K562 (cell line): ENCODE measurements around the gene TRPM8. TPM values are rescaled to one million over a fixed set of nuclear protein-coding genes. Genes with fewer than 3 reads are reported as not detected.

Source experiments
- ATAC-seq: fragments of 200-7000 bp; cut with Tn5 transposase; 3 replicates; pipeline ENCODE4 v1.9.1; 2020; ENCODE audit warnings: moderate library complexity
- BruUV-seq: library from RNA; stranded (reverse); fragments of 400-500 nt; replicated peaks from 2 replicates; lab custom pipeline; 2021; lab: Mats Ljungman, UMichigan
- CTCF ChIA-PET: fragments of 300-600 bp; formaldehyde crosslinking; extraction: SDS; loops from one replicate; lab custom pipeline; 2021; ENCODE audit warnings: low intra/inter-chr PET ratio; lab: Yijun Ruan, JAX
- POLR2A ChIA-PET: fragments of 300-600, 350-650 bp; sonication (Branson Sonifier 250); formaldehyde crosslinking; extraction: SDS; loops from one replicate; lab custom pipeline; 2021; ENCODE audit warnings: antibody characterized with exemption, inconsistent platforms; lab: Yijun Ruan, JAX
- DNase-seq, 4 experiments: peaks; one replicate each; pipeline versions ENCODE4 v3.0.0 to v3.0.0-alpha.2; 2011 to 2018; ENCODE audit warnings: low spot score in 3 of 4, mixed read lengths in 3 of 4; ENCODE audit errors: extremely low read depth in 1 of 4
- FAIRE-seq: peaks from 2 replicates; lab custom pipeline; 2011; peaks lifted over from hg19 to GRCh38; lab: Jason Lieb, UNC
- H2AFZ ChIP-seq: 2 replicates; pipeline ENCODE4 v1.6.0; 2011; ENCODE audit warnings: low read depth, low read length, control low read depth, inconsistent platforms
- H3K27ac ChIP-seq: fragments of 200-600 bp; 3 replicates; pipeline ENCODE4 v1.8.0; 2011; ENCODE audit warnings: low read depth, mild to moderate bottlenecking, control low read depth, inconsistent platforms, low read length, moderate library complexity, mixed read lengths; ENCODE audit errors: extremely low read depth
- H3K27me3 ChIP-seq, 2 experiments: fragments of 300-600 bp in 1 of 2; 2 replicates in 1 of 2; 3 replicates in 1 of 2; pipeline versions ENCODE4 v1.6.0 to v1.8.0; 2011; ENCODE audit warnings: inconsistent platforms in 2 of 2, low read length in 2 of 2, mild to moderate bottlenecking in 1 of 2, mixed read lengths in 1 of 2, moderate library complexity in 1 of 2; ENCODE audit not compliant: control insufficient read depth in 2 of 2, insufficient read depth in 2 of 2
- H3K36me3 ChIP-seq: fragments of 300-600 bp; 3 replicates; pipeline ENCODE4 v1.8.0; 2011; ENCODE audit warnings: mild to moderate bottlenecking, low read length, inconsistent platforms; ENCODE audit not compliant: control insufficient read depth, insufficient read depth
- H3K4me1 ChIP-seq, 2 experiments: fragments of 200-600 bp in 1 of 2; replicated peaks in 1 of 2; 2 replicates in 1 of 2; 3 replicates in 1 of 2; pipeline versions ENCODE4 v1.5.1 to v1.8.0; 2011; ENCODE audit warnings: inconsistent platforms in 2 of 2, low read length in 2 of 2, mild to moderate bottlenecking in 1 of 2, mixed read lengths in 1 of 2, moderate library complexity in 1 of 2; ENCODE audit not compliant: control insufficient read depth in 2 of 2, insufficient read depth in 2 of 2
- H3K4me2 ChIP-seq: 2 replicates; pipeline ENCODE4 v1.6.1; 2011; ENCODE audit warnings: low read length, control low read depth, inconsistent platforms, mixed read lengths; ENCODE audit not compliant: insufficient read depth
- H3K4me3 ChIP-seq: fragments of 200-600 bp; sonication (generic), shearing (Covaris generic); 2 replicates; pipeline ENCODE4 v1.5.1; 2016; ENCODE audit warnings: control low read depth, inconsistent platforms
- H3K79me2 ChIP-seq: fragments of 200-600 bp; 3 replicates; pipeline ENCODE4 v1.8.0; 2011; ENCODE audit warnings: low read length, inconsistent platforms; ENCODE audit not compliant: control insufficient read depth, insufficient read depth
- H3K9ac ChIP-seq, 2 experiments: 2 replicates each; pipeline versions ENCODE4 v1.6.0 to v1.6.1; 2011; ENCODE audit warnings: low read depth in 2 of 2, low read length in 2 of 2, control low read depth in 1 of 2, inconsistent platforms in 1 of 2, mild to moderate bottlenecking in 1 of 2, mixed read lengths in 1 of 2; ENCODE audit not compliant: insufficient read depth in 1 of 2
- H3K9me1 ChIP-seq: one replicate; pipeline ENCODE4 v1.6.0; 2011; ENCODE audit warnings: inconsistent platforms, mild to moderate bottlenecking, low read length, moderate library complexity; ENCODE audit not compliant: control insufficient read depth, insufficient read depth
- H3K9me3 ChIP-seq: replicated peaks from 2 replicates; pipeline ENCODE4 v1.5.1; 2011; ENCODE audit warnings: low read depth, low read length, inconsistent platforms; ENCODE audit not compliant: control insufficient read depth, insufficient read depth
- H4K20me1 ChIP-seq: replicated peaks from 2 replicates; pipeline ENCODE4 v1.6.1; 2011; ENCODE audit warnings: low read length, inconsistent platforms, mixed read lengths; ENCODE audit not compliant: control insufficient read depth, insufficient read depth
- FOXJ2 ChIP-seq: fragments of 200-800 bp; sonication (Bioruptor generic); IDR thresholded peaks from 2 replicates; pipeline ENCODE4 v1.6.1; 2016; ENCODE audit warnings: missing genetic modification characterization, missing compliant biosample characterization
- FOXK1 ChIP-seq: sonication (generic); formaldehyde crosslinking; IDR thresholded peaks from 2 replicates; pipeline ENCODE4 v1.8.0; 2022; ENCODE audit warnings: missing genetic modification reagents, mild to moderate bottlenecking, borderline replicate concordance
- FOXO4 ChIP-seq: fragments of 450-650 bp; formaldehyde crosslinking; IDR thresholded peaks from 2 replicates; pipeline ENCODE4 v1.4.0; 2020; ENCODE audit warnings: mild to moderate bottlenecking, moderate library complexity
- GTF2F1 ChIP-seq: IDR thresholded peaks from 2 replicates; pipeline ENCODE4 v1.6.1; 2011; ENCODE audit warnings: low read depth, low read length, improper control_type of control experiment
- MXI1 ChIP-seq: IDR thresholded peaks from 2 replicates; pipeline ENCODE4 v1.6.1; 2011; ENCODE audit warnings: low read depth, mild to moderate bottlenecking, improper control_type of control experiment, low read length
- RFX5 ChIP-seq: IDR thresholded peaks from 2 replicates; pipeline ENCODE4 v1.6.1; 2011; ENCODE audit warnings: low read depth, mild to moderate bottlenecking, improper control_type of control experiment, low read length
- ZNF3 ChIP-seq: fragments of 250-450 bp; sonication (Bioruptor Pico); IDR thresholded peaks from 2 replicates; pipeline ENCODE4 v1.5.0; 2021; ENCODE audit warnings: mild to moderate bottlenecking, moderate library complexity
- ZNF444 ChIP-seq: fragments of 250-450 bp; sonication (Bioruptor Pico); IDR thresholded peaks from 2 replicates; pipeline ENCODE4 v1.4.0; 2020; ENCODE audit warnings: mild to moderate bottlenecking, moderate library complexity
- WGBS: fragments of 100-300 bp; shearing (Covaris generic); methylation state at CpG from one replicate; pipeline ENCODE4 v1.1.6; 2016; ENCODE audit warnings: low coverage, mixed read lengths; ENCODE audit not compliant: insufficient coverage; ENCODE audit errors: missing lambda C conversion rate; 5-methylcytosine and 5-hydroxymethylcytosine counted together
- in situ Hi-C: fragments of 300-500 bp; cut with MboI; formaldehyde crosslinking; loops from 4 replicates; pipeline ENCODE4 v1.15.0; 2018; ENCODE audit warnings: inconsistent platforms, mixed read lengths
- intact Hi-C: fragments of 100-400 bp; cut with micrococcal nuclease; formaldehyde crosslinking; loops from 2 replicates; pipeline ENCODE4 v1.14.2; 2022
- polyA plus RNA-seq, 8 experiments: library from polyadenylated mRNA; depleted of rRNA in 4 of 8; stranded (reverse) in 5 of 8; unstranded in 3 of 8; fragments of >200 nt; fragmentation: Nextera tagmentation in 2 of 8; fragmentation: Illumina TruSeq in 1 of 8; extraction: Ambion mirVana in 2 of 8; extraction: Trizol in 1 of 8; gene quantifications; 2 replicates each; pipeline versions ENCODE4 v1.2.1 to v1.2.3, GENCODE V29; 2011 to 2014; ENCODE audit warnings: inconsistent platforms in 1 of 8, missing spikeins in 1 of 8
- total RNA-seq, 7 experiments: library from RNA; depleted of rRNA in 6 of 7; stranded (reverse); fragments of >200 nt in 6 of 7; fragmentation: Illumina TruSeq in 2 of 7; extraction: Trizol in 2 of 7; gene quantifications; 2 replicates each; pipeline versions ENCODE4 v1.2.1 to v1.2.3, GENCODE V29; 2011 to 2021; ENCODE audit warnings: low replicate concordance in 1 of 7

Gene TRPM8
- total and polyA plus RNA-seq, 9 of the 15 experiments (the other 6 are each of a cell fraction or from before 2014, with no cell fraction given), result not detected

DNA sequence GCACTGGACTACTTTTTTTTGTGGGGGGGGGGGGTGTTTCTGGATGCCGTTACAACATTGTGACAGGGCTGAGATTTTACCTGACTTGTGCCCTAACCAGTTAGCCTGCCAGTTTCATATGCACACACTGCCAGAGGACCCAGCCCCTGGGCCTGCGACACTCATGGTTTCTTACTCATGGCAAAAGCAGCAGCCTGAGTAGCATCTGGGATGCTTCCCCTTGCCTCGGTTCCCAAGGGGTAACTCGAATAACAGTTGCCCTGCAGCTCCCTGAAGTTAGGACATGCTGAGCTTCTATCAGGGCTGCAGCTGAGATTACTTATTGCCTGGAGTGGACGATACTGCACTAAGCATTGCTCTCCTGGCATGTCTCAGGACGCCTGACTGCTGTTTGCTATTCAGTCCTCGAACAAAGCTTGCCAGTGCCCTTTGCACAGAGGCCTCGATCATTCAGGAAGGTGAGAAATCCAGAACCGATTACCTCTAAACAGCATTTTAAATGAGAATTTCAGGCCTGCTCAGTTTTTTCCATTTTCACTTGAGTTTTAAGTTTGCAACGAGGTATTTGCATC is 47.9 kb downstream of the TRPM8 start:
- CTCF ChIA-PET, result no interaction called here
- WGBS, result 0% methylated on average over 10 of the region's 10 CpGs
- Histone ChIP-seq H3K4me2 (no peak overlapping the region), H3K27me3 (peaks cover 0 to 13% of the 10 kb centered on the region in 2 experiments; a peak in 2 of 5 replicates), H3K4me1 (no peaks in the 10 kb centered on the region), H3K9me1 (no peaks in the 10 kb centered on the region), H3K36me3 (no peaks in the 10 kb centered on the region), H3K9me3 (no peaks in the 10 kb centered on the region), H3K4me3 (no peak overlapping the region), H3K9ac (no peak overlapping the region), H2AFZ (no peak overlapping the region), H3K79me2 (no peaks in the 10 kb centered on the region)
- intact Hi-C loops, result no loop called here
- BruUV-seq, result no TSS peak
- ATAC-seq (no peak), FAIRE-seq (no peak)
- in situ Hi-C loops, result no loop called here
- TF ChIP-seq ZNF3 (CRISPR knock-in tag) (no peak), FOXK1 (CRISPR knock-in tag) (no peak), FOXO4 (no peak), FOXJ2 (tag) (no peak), ZNF444 (no peak), MXI1 (no peak), GTF2F1 (no peak), RFX5 (no peak)
- TF ChIP-seq, all 486 proteins: peak for 0
- no peak for DNase-seq
- POLR2A ChIA-PET, result no interaction called here
- Histone ChIP-seq H3K27ac (no peak overlapping the region), H4K20me1 (no peaks in the 10 kb centered on the region)
